B cell (primary cell): Measurements from ENCODE around the gene FOXL1. TPM values are rescaled to one million over a fixed set of nuclear protein-coding genes. Genes with fewer than 3 reads are reported as not detected.

Source experiments
- ATAC-seq: fragments of 200-7000 bp; cut with Tn5 transposase; one replicate; pipeline ENCODE4 v1.10.0; 2021; ENCODE audit warnings: low read depth, mild to moderate bottlenecking, moderate number of reproducible peaks, moderate library complexity
- CTCF ChIA-PET: fragments of 350-600 bp; sonication (Branson Sonifier 250); formaldehyde crosslinking; loops from one replicate; lab custom pipeline; 2021; ENCODE audit warnings: antibody characterized with exemption, inconsistent platforms; lab: Charles Lee
- POLR2A ChIA-PET: fragments of 350-600 bp; sonication (Branson Sonifier 250); formaldehyde crosslinking; loops from one replicate; lab custom pipeline; 2021; ENCODE audit warnings: antibody characterized with exemption; lab: Charles Lee
- DNase-seq: peaks from one replicate; pipeline ENCODE4 v3.0.0; 2013
- H2AFZ ChIP-seq: 2 replicates; pipeline ENCODE4 v1.6.1; 2012; ENCODE audit warnings: mild to moderate bottlenecking, low read depth, low read length; ENCODE audit not compliant: insufficient read depth, poor library complexity, severe bottlenecking
- H3K27ac ChIP-seq, 2 donors: 1 replicate in 1 of 2; 2 replicates in 1 of 2; pipeline ENCODE4 v1.5.1; 2012 to 2013; ENCODE audit warnings: low read length in 2 of 2, mild to moderate bottlenecking in 2 of 2, moderate library complexity in 1 of 2
- H3K27me3 ChIP-seq, 4 experiments: fragments of 200-600 bp in 1 of 4; sonication (generic) in 1 of 4; replicated peaks in 1 of 4; 1 replicate in 2 of 4; 2 replicates in 2 of 4; pipeline versions ENCODE4 v1.6.1 to v1.7.0; 2013 to 2016; ENCODE audit warnings: low read length in 3 of 4, mild to moderate bottlenecking in 2 of 4, mixed read lengths in 1 of 4, moderate library complexity in 1 of 4; ENCODE audit not compliant: insufficient read depth in 4 of 4, control insufficient read depth in 3 of 4; ENCODE audit errors: control extremely low read depth in 1 of 4
- H3K36me3 ChIP-seq, 2 experiments: replicated peaks in 1 of 2; 1 replicate in 1 of 2; 2 replicates in 1 of 2; pipeline versions ENCODE4 v1.6.1 to v1.7.1; 2013; ENCODE audit warnings: low read length in 1 of 2; ENCODE audit not compliant: insufficient read depth in 2 of 2, control insufficient read depth in 1 of 2; ENCODE audit errors: control extremely low read depth in 1 of 2, extremely low read depth in 1 of 2
- H3K4me1 ChIP-seq, 2 donors: fragments of 200-600 bp in 1 of 2; sonication (generic) in 1 of 2; 1 replicate in 1 of 2; 2 replicates in 1 of 2; pipeline versions ENCODE4 v1.5.1 to v1.6.1; 2013 to 2017; ENCODE audit warnings: low read length in 2 of 2; ENCODE audit not compliant: control insufficient read depth in 2 of 2, insufficient read depth in 2 of 2
- H3K4me2 ChIP-seq: replicated peaks from 2 replicates; pipeline ENCODE3; 2012; ENCODE audit warnings: mild to moderate bottlenecking, low read depth, low read length; ENCODE audit not compliant: poor library complexity, severe bottlenecking
- H3K4me3 ChIP-seq, 5 experiments: fragments of 200-600 bp in 1 of 5; sonication (generic) in 1 of 5; 1 replicate in 3 of 5; 2 replicates in 2 of 5; pipeline versions ENCODE4 v1.5.1 to v1.7.0; 2011 to 2016; ENCODE audit warnings: low read length in 4 of 5, mild to moderate bottlenecking in 4 of 5, low read depth in 2 of 5, control low read depth in 1 of 5, moderate library complexity in 1 of 5; ENCODE audit not compliant: insufficient read depth in 1 of 5; ENCODE audit errors: control extremely low read depth in 1 of 5, extremely low read depth in 1 of 5
- H3K79me2 ChIP-seq: fragments of 200-600 bp; sonication (generic); one replicate; pipeline ENCODE4 v1.6.0; 2016; ENCODE audit warnings: low read length; ENCODE audit not compliant: control insufficient read depth, insufficient read depth
- H3K9ac ChIP-seq: fragments of 200-600 bp; sonication (generic); 2 replicates; pipeline ENCODE4 v1.6.1; 2017; ENCODE audit warnings: mild to moderate bottlenecking, low read length, moderate library complexity
- H3K9me3 ChIP-seq, 3 donors: one replicate each; pipeline versions ENCODE4 v1.6.1 to v1.7.1; 2013; ENCODE audit warnings: low read length in 2 of 3; ENCODE audit not compliant: control insufficient read depth in 2 of 3, insufficient read depth in 1 of 3; ENCODE audit errors: control extremely low read depth in 1 of 3
- H4K20me1 ChIP-seq: 2 replicates; pipeline ENCODE4 v1.6.0; 2012; ENCODE audit warnings: mild to moderate bottlenecking, low read length; ENCODE audit not compliant: insufficient read depth, control insufficient read depth, poor library complexity, severe bottlenecking
- H3K27ac Mint-ChIP-seq: one replicate; pipeline ENCODE4 v1.8.0; 2021; ENCODE audit warnings: mixed read lengths
- H3K27me3 Mint-ChIP-seq: one replicate; pipeline ENCODE4 v1.8.0; 2021; ENCODE audit warnings: mixed read lengths
- H3K4me1 Mint-ChIP-seq: one replicate; pipeline ENCODE4 v1.8.0; 2021; ENCODE audit warnings: mixed read lengths
- H3K4me3 Mint-ChIP-seq: one replicate; pipeline ENCODE4 v1.8.0; 2021; ENCODE audit warnings: mixed read lengths
- H3K9me3 Mint-ChIP-seq: one replicate; pipeline ENCODE4 v1.8.0; 2022; ENCODE audit warnings: mixed read lengths; ENCODE audit not compliant: insufficient read depth
- EZH2 ChIP-seq: IDR thresholded peaks from 2 replicates; pipeline ENCODE4 v1.6.1; 2012; ENCODE audit warnings: borderline replicate concordance, low read depth, mild to moderate bottlenecking, moderate library complexity, low read length; ENCODE audit not compliant: insufficient read depth, poor library complexity, severe bottlenecking
- WGBS: methylation state at CpG from one replicate; pipeline ENCODE4 v1.1.5; 2013; ENCODE audit warnings: missing lambda C conversion rate; ENCODE audit not compliant: insufficient coverage; 5-methylcytosine and 5-hydroxymethylcytosine counted together
- intact Hi-C: fragments of 100-400 bp; cut with micrococcal nuclease; formaldehyde crosslinking; loops from one replicate; pipeline ENCODE4 v1.10.0; 2022
- polyA plus RNA-seq: library from polyadenylated mRNA; depleted of rRNA; stranded (reverse); fragments of >200 nt; gene quantifications from 2 replicates; pipeline ENCODE4 v1.2.3, GENCODE V29; 2012
- total RNA-seq, 2 donors: library from RNA; stranded (reverse); fragments of 120-200 nt in 1 of 2; gene quantifications; 1 replicate in 1 of 2; 2 replicates in 1 of 2; pipeline versions ENCODE4 v1.2.3 to v1.2.4, GENCODE V29; 2013 to 2022
- TF ChIP-seq, protein P1 (sequence below): fragments of 200-600 bp; IDR thresholded peaks from one replicate; pipeline ENCODE4 v1.8.0; 2022; ENCODE audit warnings: antibody characterized with exemption, mild to moderate bottlenecking

The FOXL1 gene
- total and polyA plus RNA-seq, 2 donors (not counting 1 experiment from before 2014, with no cell fraction given) = not detected

DNA sequence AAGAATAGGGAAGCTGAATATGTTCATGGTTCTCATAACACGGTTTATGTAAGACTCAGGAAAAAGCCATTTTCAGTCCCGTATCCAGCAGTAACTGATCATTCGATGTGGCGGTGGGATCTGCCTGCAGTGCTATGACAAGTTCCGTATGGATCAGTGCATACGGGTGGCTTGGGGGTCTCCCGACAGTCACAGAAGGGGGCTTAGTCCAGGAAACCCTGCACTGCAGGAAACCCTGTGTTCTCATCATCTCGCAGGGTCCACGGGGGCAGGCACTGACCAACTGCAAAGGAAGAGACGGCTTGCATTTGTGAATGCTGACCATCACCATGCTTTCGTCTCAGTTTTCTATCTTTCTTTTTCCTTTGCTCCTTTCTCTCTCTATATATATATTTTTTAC, 31.1 kb upstream of the FOXL1 start:
- H3K4me3 Mint-ChIP-seq = no peak overlapping the region
- POLR2A ChIA-PET = no interaction called here
- no peak for DNase-seq
- no peak for ATAC-seq
- Histone ChIP-seq H3K27me3 (no peaks in the 10 kb centered on the region), H3K9me3 (no peaks in the 10 kb centered on the region), H3K9ac (no peak overlapping the region), H3K4me3 (no peak overlapping the region), H3K4me1 (no peaks in the 10 kb centered on the region), H4K20me1 (no peaks in the 10 kb centered on the region), H2AFZ (no peak overlapping the region), H3K27ac (no peak overlapping the region), H3K4me2 (no peak overlapping the region), H3K36me3 (peaks cover 0 to 58% of the 10 kb centered on the region in 2 experiments), H3K79me2 (peaks cover 8% of the 10 kb centered on the region)
- H3K4me1 Mint-ChIP-seq = no peaks in the 10 kb centered on the region
- WGBS = 97% methylated on average over 8 of the region's 11 CpGs
- TF ChIP-seq, protein P1, sequence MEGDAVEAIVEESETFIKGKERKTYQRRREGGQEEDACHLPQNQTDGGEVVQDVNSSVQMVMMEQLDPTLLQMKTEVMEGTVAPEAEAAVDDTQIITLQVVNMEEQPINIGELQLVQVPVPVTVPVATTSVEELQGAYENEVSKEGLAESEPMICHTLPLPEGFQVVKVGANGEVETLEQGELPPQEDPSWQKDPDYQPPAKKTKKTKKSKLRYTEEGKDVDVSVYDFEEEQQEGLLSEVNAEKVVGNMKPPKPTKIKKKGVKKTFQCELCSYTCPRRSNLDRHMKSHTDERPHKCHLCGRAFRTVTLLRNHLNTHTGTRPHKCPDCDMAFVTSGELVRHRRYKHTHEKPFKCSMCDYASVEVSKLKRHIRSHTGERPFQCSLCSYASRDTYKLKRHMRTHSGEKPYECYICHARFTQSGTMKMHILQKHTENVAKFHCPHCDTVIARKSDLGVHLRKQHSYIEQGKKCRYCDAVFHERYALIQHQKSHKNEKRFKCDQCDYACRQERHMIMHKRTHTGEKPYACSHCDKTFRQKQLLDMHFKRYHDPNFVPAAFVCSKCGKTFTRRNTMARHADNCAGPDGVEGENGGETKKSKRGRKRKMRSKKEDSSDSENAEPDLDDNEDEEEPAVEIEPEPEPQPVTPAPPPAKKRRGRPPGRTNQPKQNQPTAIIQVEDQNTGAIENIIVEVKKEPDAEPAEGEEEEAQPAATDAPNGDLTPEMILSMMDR = no peak
- TF ChIP-seq EZH2 = no peak
- intact Hi-C loops = no loop called here
- no peaks in the 10 kb centered on the region for H3K27me3 Mint-ChIP-seq
- CTCF ChIA-PET = no interaction called here
- no peaks in the 10 kb centered on the region for H3K9me3 Mint-ChIP-seq
- no peak overlapping the region for H3K27ac Mint-ChIP-seq

DNA sequence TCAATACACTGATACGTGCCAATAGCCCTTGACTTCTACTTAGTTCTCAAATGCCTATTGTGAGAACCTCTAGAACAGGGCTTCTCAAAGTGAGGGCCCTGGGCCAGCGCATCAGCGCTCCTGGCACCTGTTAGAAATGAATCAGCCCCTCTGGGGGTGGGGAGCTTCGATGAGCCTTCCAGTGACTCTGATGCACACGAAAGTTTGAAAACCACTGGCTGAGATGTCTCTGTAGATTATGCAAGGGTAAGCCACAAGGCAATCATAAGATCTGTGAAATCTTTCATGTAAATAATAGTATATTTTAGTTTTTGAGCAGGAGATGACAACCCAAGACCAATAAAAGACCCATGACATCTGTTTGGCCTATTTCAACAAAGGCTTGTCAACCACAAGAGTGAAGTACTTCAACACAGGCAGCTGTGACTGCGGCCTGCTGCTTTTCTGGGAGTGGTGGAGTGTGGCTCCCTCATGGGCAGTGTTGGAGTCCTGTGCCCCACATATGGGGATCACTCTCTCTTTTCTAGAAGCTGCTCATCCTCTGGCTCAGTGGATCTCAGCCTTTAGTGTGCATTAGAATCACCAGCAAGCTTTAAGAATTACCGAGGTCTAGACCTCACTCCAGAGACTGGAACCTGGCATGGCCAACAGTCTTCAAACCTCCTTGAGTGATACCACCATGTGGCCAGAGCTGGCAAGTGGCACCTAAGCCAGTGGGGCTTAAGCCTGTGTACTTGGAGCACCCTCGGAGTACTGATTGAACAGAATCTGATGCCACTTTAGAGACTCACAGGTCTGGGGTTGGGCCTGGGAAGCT, 29.1 kb upstream of the FOXL1 start:
- no peak overlapping the region for H3K4me3 ChIP-seq
- no peak overlapping the region for H3K4me3 Mint-ChIP-seq
- intact Hi-C loops = no loop called here
- WGBS = 78% methylated on average over 6 of the region's 8 CpGs
- POLR2A ChIA-PET = no interaction called here
- no peak overlapping the region for H3K4me2 ChIP-seq
- H4K20me1 ChIP-seq = no peaks in the 10 kb centered on the region
- H3K27me3 ChIP-seq = no peaks in the 10 kb centered on the region
- H3K27me3 Mint-ChIP-seq = no peaks in the 10 kb centered on the region
- H3K9me3 ChIP-seq = no peaks in the 10 kb centered on the region
- CTCF ChIA-PET = no interaction called here
- H3K27ac ChIP-seq = no peak overlapping the region
- peaks cover 3 to 5% of the 10 kb centered on the region in 2 donors for H3K4me1 ChIP-seq
- no peak overlapping the region for H3K9ac ChIP-seq
- H3K79me2 ChIP-seq = peaks cover 8% of the 10 kb centered on the region
- peaks cover 10% of the 10 kb centered on the region for H3K4me1 Mint-ChIP-seq
- no peak overlapping the region for H2AFZ ChIP-seq
- no peak for ATAC-seq
- no peak for DNase-seq
- no peaks in the 10 kb centered on the region for H3K9me3 Mint-ChIP-seq
- no peak overlapping the region for H3K27ac Mint-ChIP-seq
- TF ChIP-seq, protein P1 = no peak
- no peak for TF ChIP-seq EZH2
- H3K36me3 ChIP-seq = peaks cover 0 to 45% of the 10 kb centered on the region in 2 experiments
